Fibroblast of lung (primary cell): ENCODE measurements around the gene ATP6V0B. TPM values are rescaled to one million over a fixed set of nuclear protein-coding genes. Genes with fewer than 3 reads are reported as not detected.

Experiments used
- DNase-seq, 2 donors: peaks; one replicate each; pipeline versions ENCODE4 v3.0.0 to v3.0.0-alpha.2; 2010; ENCODE audit warnings: low read depth in 2 of 2
- H2AFZ ChIP-seq: 2 replicates; pipeline ENCODE4 v1.5.1; 2012; ENCODE audit warnings: low read length, control low read depth, inconsistent platforms
- H3K27ac ChIP-seq: 2 replicates; pipeline ENCODE4 v1.5.1; 2011; ENCODE audit warnings: low read length, control low read depth; ENCODE audit not compliant: insufficient read depth
- H3K27me3 ChIP-seq: 2 replicates; pipeline ENCODE4 v1.5.1; 2011; ENCODE audit warnings: mild to moderate bottlenecking, low read length; ENCODE audit not compliant: control insufficient read depth, insufficient read depth
- H3K36me3 ChIP-seq: 2 replicates; pipeline ENCODE4 v1.5.1; 2011; ENCODE audit warnings: low read length; ENCODE audit not compliant: control insufficient read depth, insufficient read depth
- H3K4me1 ChIP-seq: 2 replicates; pipeline ENCODE4 v1.5.1; 2011; ENCODE audit warnings: low read length; ENCODE audit not compliant: control insufficient read depth, insufficient read depth; ENCODE audit errors: extremely low read depth
- H3K4me2 ChIP-seq: 2 replicates; pipeline ENCODE4 v1.5.1; 2011; ENCODE audit warnings: low read length, control low read depth; ENCODE audit not compliant: insufficient read depth; ENCODE audit errors: extremely low read depth
- H3K4me3 ChIP-seq, 4 experiments: fragments of 200-600 bp in 1 of 4; sonication (generic) in 1 of 4; replicated peaks in 1 of 4; 2 replicates each; pipeline ENCODE4 v1.5.1; 2011 to 2016; ENCODE audit warnings: low read length in 4 of 4, low read depth in 3 of 4, mild to moderate bottlenecking in 3 of 4, control low read depth in 2 of 4, inconsistent platforms in 1 of 4, mixed read lengths in 1 of 4; ENCODE audit not compliant: insufficient read depth in 1 of 4; ENCODE audit errors: control extremely low read depth in 1 of 4
- H3K79me2 ChIP-seq: 2 replicates; pipeline ENCODE4 v1.5.1; 2012; ENCODE audit warnings: mild to moderate bottlenecking, low read length, inconsistent platforms; ENCODE audit not compliant: control insufficient read depth, insufficient read depth
- H3K9ac ChIP-seq: 2 replicates; pipeline ENCODE4 v1.5.1; 2011; ENCODE audit warnings: mild to moderate bottlenecking, low read length, control low read depth; ENCODE audit not compliant: insufficient read depth
- H3K9me3 ChIP-seq: 2 replicates; pipeline ENCODE4 v1.5.1; 2012; ENCODE audit warnings: low read depth, low read length; ENCODE audit not compliant: control insufficient read depth, insufficient read depth
- H4K20me1 ChIP-seq: 2 replicates; pipeline ENCODE4 v1.5.1; 2011; ENCODE audit warnings: low read length; ENCODE audit not compliant: control insufficient read depth, insufficient read depth; ENCODE audit errors: extremely low read depth
- CTCF ChIP-seq, 2 donors: IDR thresholded peaks in 1 of 2; conservative IDR thresholded peaks in 1 of 2; 1 replicate in 1 of 2; 2 replicates in 1 of 2; pipeline ENCODE4 v1.5.1; 2011 to 2012; ENCODE audit warnings: low read length in 2 of 2, control low read depth in 1 of 2, inconsistent platforms in 1 of 2, low read depth in 1 of 2, mild to moderate bottlenecking in 1 of 2
- EZH2 ChIP-seq: IDR thresholded peaks from 2 replicates; pipeline ENCODE4 v1.5.1; 2012; ENCODE audit warnings: low read length, control low read depth, mild to moderate bottlenecking; ENCODE audit errors: missing control alignments
- polyA plus RNA-seq, 2 donors: library from polyadenylated mRNA; depleted of rRNA in 1 of 2; stranded (reverse) in 1 of 2; unstranded in 1 of 2; fragments of >200 nt; gene quantifications; 2 replicates each; pipeline ENCODE4 v1.2.1, GENCODE V29; 2011 to 2012; ENCODE audit warnings: missing spikeins in 1 of 2
- total RNA-seq: library from RNA; depleted of rRNA; stranded (reverse); fragments of >200 nt; gene quantifications from 2 replicates; pipeline ENCODE4 v1.2.1, GENCODE V29; 2014

The ATP6V0B gene
- total and polyA plus RNA-seq, 2 donors (not counting 1 experiment from before 2014, with no cell fraction given): 83.5 to 121 TPM

DNA sequence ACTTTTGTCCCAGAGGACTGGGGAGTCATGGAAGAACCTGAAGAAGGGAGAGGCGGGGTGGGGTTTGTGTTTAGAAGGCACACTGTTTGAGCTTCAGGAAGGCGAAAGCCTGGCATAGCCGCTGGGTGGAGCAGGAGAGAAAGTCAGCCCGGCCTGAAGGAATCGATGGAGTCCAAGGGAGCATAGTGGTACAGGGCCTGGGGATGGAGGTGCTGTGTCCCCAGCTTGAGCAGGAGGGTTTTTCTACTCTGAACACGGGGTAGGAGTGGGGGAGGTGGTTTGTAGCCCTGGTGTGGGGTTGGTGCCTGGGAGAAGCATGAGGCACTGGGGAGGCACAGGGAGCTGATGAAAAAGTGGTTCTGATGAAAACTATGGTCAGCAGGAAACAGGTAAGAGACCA lies 12.0 kb downstream of the ATP6V0B start:
- Histone ChIP-seq H3K9ac (no peak overlapping the region), H3K36me3 (peaks cover 12% of the 10 kb centered on the region)
- DNase-seq: no peak

DNA sequence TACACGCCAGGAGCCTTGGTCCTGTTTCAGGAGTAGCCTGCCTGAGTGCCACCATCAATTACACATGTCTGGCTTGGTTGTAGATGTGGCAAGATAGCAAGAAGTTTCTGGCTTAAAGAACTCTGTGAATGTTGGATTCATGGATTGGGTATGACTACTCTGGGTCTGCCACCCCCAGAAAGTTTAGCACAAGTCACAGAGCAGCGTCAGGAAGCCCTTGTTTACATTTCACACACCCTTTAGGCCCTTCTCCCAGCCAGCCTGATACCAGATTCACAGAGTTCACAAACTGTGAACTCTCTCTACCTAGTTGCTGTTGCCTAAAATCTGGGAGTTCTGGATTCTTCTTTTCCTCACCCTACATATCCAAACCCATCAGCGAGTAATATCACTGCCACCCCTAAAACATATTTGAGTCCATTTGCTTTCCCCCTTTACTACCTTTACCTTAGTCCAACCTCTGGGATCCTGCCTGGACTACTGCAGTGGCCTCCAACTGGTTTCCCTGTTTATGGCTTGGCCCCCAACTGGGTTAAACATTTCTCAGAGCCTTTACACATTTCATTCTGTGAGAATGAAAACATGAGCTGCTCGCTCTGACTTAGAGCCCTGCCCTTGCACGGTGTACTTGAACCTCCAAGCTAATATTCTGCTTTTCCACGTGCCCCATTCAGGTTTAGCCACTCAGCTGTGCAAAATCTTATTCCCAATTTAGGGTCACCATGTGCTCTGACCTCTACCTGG lies 12.6 kb downstream of the ATP6V0B start:
- no peak overlapping the region for H3K4me2 ChIP-seq
- no peaks in the 10 kb centered on the region for H3K9me3 ChIP-seq
- no peak overlapping the region for H2AFZ ChIP-seq
- no peak overlapping the region for H3K9ac ChIP-seq
- H3K79me2 ChIP-seq: peaks cover 9% of the 10 kb centered on the region
- DNase-seq: peak in 1 of 2 donors; percentile 39
- TF ChIP-seq CTCF (conservative IDR thresholded peaks at IDR 0.05 in 1 of 2, IDR thresholded peaks at IDR 0.05 in 1 of 2; ENCODE audit: low read depth in 1 of 2, low read length in 2 of 2) (no peak), EZH2 (no peak)
- no peaks in the 10 kb centered on the region for H4K20me1 ChIP-seq
- H3K4me3 ChIP-seq: no peak overlapping the region
- no peaks in the 10 kb centered on the region for H3K27me3 ChIP-seq
- H3K36me3 ChIP-seq: peaks cover 8% of the 10 kb centered on the region
- peaks cover 3% of the 10 kb centered on the region for H3K4me1 ChIP-seq
- no peak overlapping the region for H3K27ac ChIP-seq

More for the DNA sequence above, 12.0 kb downstream of the ATP6V0B start:
- H3K27me3 ChIP-seq: no peaks in the 10 kb centered on the region
- H4K20me1 ChIP-seq: no peaks in the 10 kb centered on the region
- no peak for TF ChIP-seq EZH2
- TF ChIP-seq CTCF (conservative IDR thresholded peaks at IDR 0.05 in 1 of 2, IDR thresholded peaks at IDR 0.05 in 1 of 2; ENCODE audit: low read depth in 1 of 2, low read length in 2 of 2): peak in 1 of 2 donors; percentile 9
- H3K4me2 ChIP-seq: no peak overlapping the region
- no peak overlapping the region for H2AFZ ChIP-seq
- no peaks in the 10 kb centered on the region for H3K9me3 ChIP-seq
- H3K27ac ChIP-seq: no peak overlapping the region
- peaks cover 3% of the 10 kb centered on the region for H3K4me1 ChIP-seq
- no peak overlapping the region for H3K4me3 ChIP-seq
- H3K79me2 ChIP-seq: peaks cover 14% of the 10 kb centered on the region

DNA sequence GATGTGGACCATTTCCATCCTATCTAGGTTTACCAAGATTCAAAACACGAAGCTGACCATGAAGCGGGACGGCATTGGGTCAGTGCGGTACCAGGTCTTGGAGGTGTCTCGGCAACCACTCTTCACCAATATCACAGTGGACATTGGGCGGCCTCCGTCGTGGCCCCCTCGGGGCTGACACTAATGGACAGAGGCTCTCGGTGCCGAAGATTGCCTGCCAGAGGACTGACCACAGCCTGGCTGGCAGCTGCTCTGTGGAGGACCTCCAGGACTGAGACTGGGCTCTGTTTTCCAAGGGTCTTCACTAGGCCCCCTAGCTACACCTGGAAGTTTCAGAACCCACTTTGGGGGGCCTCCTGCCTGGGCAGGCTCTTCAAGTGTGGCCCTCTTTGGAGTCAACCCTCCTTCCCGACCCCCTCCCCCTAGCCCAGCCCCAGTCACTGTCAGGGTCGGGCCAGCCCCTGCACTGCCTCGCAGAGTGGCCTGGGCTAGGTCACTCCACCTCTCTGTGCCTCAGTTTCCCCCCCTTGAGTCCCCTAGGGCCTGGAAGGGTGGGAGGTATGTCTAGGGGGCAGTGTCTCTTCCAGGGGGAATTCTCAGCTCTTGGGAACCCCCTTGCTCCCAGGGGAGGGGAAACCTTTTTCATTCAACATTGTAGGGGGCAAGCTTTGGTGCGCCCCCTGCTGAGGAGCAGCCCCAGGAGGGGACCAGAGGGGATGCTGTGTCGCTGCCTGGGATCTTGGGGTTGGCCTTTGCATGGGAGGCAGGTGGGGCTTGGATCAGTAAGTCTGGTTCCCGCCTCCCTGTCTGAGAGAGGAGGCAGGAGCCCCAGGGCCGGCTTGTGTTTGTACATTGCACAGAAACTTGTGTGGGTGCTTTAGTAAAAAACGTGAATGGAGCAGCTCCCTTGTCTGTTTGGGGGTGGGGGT lies 15.8 kb downstream of the ATP6V0B start:
- H2AFZ ChIP-seq: no peak overlapping the region

More for the DNA sequence above, 15.8 kb downstream of the ATP6V0B start:
- H3K4me3 ChIP-seq: peak overlapping the region; percentile 42 to 67 (median 58)
- H3K4me2 ChIP-seq: peak overlapping the region; percentile 93
- peaks cover 3% of the 10 kb centered on the region for H3K4me1 ChIP-seq
- H3K27ac ChIP-seq: peak overlapping the region; percentile 44
- H3K9ac ChIP-seq: no peak overlapping the region
- DNase-seq: peak in 1 of 2 donors; percentile 13
- no peaks in the 10 kb centered on the region for H3K9me3 ChIP-seq
- no peaks in the 10 kb centered on the region for H4K20me1 ChIP-seq
- TF ChIP-seq CTCF (conservative IDR thresholded peaks at IDR 0.05 in 1 of 2, IDR thresholded peaks at IDR 0.05 in 1 of 2; ENCODE audit: low read depth in 1 of 2, low read length in 2 of 2) (peak in 1 of 2 donors; percentile 7), EZH2 (no peak)
- H3K79me2 ChIP-seq: no peaks in the 10 kb centered on the region
- H3K36me3 ChIP-seq: peaks cover 3% of the 10 kb centered on the region
- no peaks in the 10 kb centered on the region for H3K27me3 ChIP-seq
